ENCODE measurements around the gene PRELP. TPM values are rescaled to one million over a fixed set of nuclear protein-coding genes. Genes with fewer than 3 reads are reported as not detected.

PRELP gene
- total RNA-seq, 1 experiment from 2014 or later: not detected

GRCh38 chr1:203531063-203531462, 55.5 kb downstream of the PRELP start:
- Histone ChIP-seq H3K27me3 (ENCODE audit: low read length) (no peaks in the 10 kb centered on the region), H3K4me1 (ENCODE audit: insufficient read depth, low read length) (peaks cover 49% of the 10 kb centered on the region), H3K9me2 (replicated peaks; ENCODE audit: low read length) (no peaks in the 10 kb centered on the region), H3K9ac (ENCODE audit: low read length) (no peak overlapping the region), H3K9me3 (ENCODE audit: low read length) (no peaks in the 10 kb centered on the region), H4K20me1 (ENCODE audit: low read length) (no peaks in the 10 kb centered on the region), H3K4me3 (ENCODE audit: low read length) (no peak overlapping the region), H3F3A (ENCODE audit: low read length, unreplicated experiment) (peaks cover 5% of the 10 kb centered on the region), H2AFZ (ENCODE audit: low read length) (no peak overlapping the region), H3K36me3 (ENCODE audit: low read depth, low read length) (no peaks in the 10 kb centered on the region), H3K79me2 (ENCODE audit: low read length) (no peaks in the 10 kb centered on the region), H3K4me2 (ENCODE audit: low read length) (no peak overlapping the region), H3K27ac (ENCODE audit: low read length) (no peak overlapping the region)
- ATAC-seq (no peak), DNase-seq (no peak)
- TF ChIP-seq EZH2phosphoT487 (IDR thresholded peaks at IDR 0.05; ENCODE audit: borderline replicate concordance, low read length): no peak
- no peak for TF ChIP-seq CTCF (conservative IDR thresholded peaks at IDR 0.05; ENCODE audit: low read depth, low read length)
- no peak for TF ChIP-seq EZH2 (IDR thresholded peaks at IDR 0.05; ENCODE audit: low read length, unreplicated experiment)
- ChIA-PET POLR2A (ENCODE audit: unreplicated experiment) (interaction anchor here (0.6 kb wide), 2 partner anchors 59 to 225 kb away, joined by 3 to 5 read pairs; no protein-coding TSS in a partner anchor), CTCF (interaction anchor here (0.7 to 1.0 kb wide), 2 partner anchors 27 to 63 kb away, joined by 3 to 6 read pairs; no protein-coding TSS in a partner anchor)
- intact Hi-C loops (cut with micrococcal nuclease): loop anchor here (10.0 kb wide), 1 partner anchor 264 kb away; the partner anchor contains the start of genes ZBED6 and ZC3H11A
- no TSS peak for BruUV-seq (replicated peaks)

- no peak for DNase-seq
- H3K9me3 ChIP-seq (ENCODE audit: low read length): no peaks in the 10 kb centered on the region
- H2AFZ ChIP-seq (ENCODE audit: low read length): peak overlapping the region; percentile 47
- intact Hi-C loops (cut with micrococcal nuclease): loop anchor here (2.0 to 10.0 kb wide), 2 partner anchors 19 to 261 kb away; partner anchors contain the start of genes ZBED6 and ZC3H11A
- H3K79me2 ChIP-seq (ENCODE audit: low read length): no peaks in the 10 kb centered on the region
- POLR2A ChIA-PET (ENCODE audit: unreplicated experiment): interaction anchor here (1.0 kb wide), 1 partner anchor 158 kb away, joined by 3 read pairs; no protein-coding TSS in a partner anchor
- H4K20me1 ChIP-seq (ENCODE audit: low read length): no peaks in the 10 kb centered on the region
- peak overlapping the region; percentile 87 for H3K27ac ChIP-seq (ENCODE audit: low read length)
- no TSS peak for BruUV-seq (replicated peaks)
- peaks cover 11% of the 10 kb centered on the region for H3F3A ChIP-seq (ENCODE audit: low read length, unreplicated experiment)
- H3K4me3 ChIP-seq (ENCODE audit: low read length): peak overlapping the region; percentile 3; the same call in 1 of the 2 replicates
- no peak for ATAC-seq
- CTCF ChIA-PET: no interaction called here
- no peaks in the 10 kb centered on the region for H3K27me3 ChIP-seq (ENCODE audit: low read length)
- no peak for TF ChIP-seq CTCF (conservative IDR thresholded peaks at IDR 0.05; ENCODE audit: low read depth, low read length)
- no peak for TF ChIP-seq EZH2phosphoT487 (IDR thresholded peaks at IDR 0.05; ENCODE audit: borderline replicate concordance, low read length)
- TF ChIP-seq EZH2 (IDR thresholded peaks at IDR 0.05; ENCODE audit: low read length, unreplicated experiment): no peak
- no peaks in the 10 kb centered on the region for H3K36me3 ChIP-seq (ENCODE audit: low read depth, low read length)
- H3K4me1 ChIP-seq (ENCODE audit: insufficient read depth, low read length): peaks cover 63% of the 10 kb centered on the region
- peak overlapping the region; percentile 63 for H3K4me2 ChIP-seq (ENCODE audit: low read length)
- H3K9me2 ChIP-seq (replicated peaks; ENCODE audit: low read length): no peaks in the 10 kb centered on the region
- peak overlapping the region; percentile 16; the same call in 1 of the 2 replicates for H3K9ac ChIP-seq (ENCODE audit: low read length)
Observed at GRCh38 chr1:203534012-203534411, 58.4 kb downstream of the PRELP start.

- no TSS peak for BruUV-seq (replicated peaks)
- Histone ChIP-seq H4K20me1 (ENCODE audit: low read length) (no peaks in the 10 kb centered on the region), H3K9me3 (ENCODE audit: low read length) (no peaks in the 10 kb centered on the region), H3K36me3 (ENCODE audit: low read depth, low read length) (no peaks in the 10 kb centered on the region), H3K4me3 (ENCODE audit: low read length) (peak overlapping the region; percentile 3; the same call in 1 of the 2 replicates), H3K9me2 (replicated peaks; ENCODE audit: low read length) (no peaks in the 10 kb centered on the region), H3F3A (ENCODE audit: low read length, unreplicated experiment) (peaks cover 11% of the 10 kb centered on the region), H3K4me2 (ENCODE audit: low read length) (peak overlapping the region; percentile 63), H3K4me1 (ENCODE audit: insufficient read depth, low read length) (peaks cover 63% of the 10 kb centered on the region), H3K27me3 (ENCODE audit: low read length) (no peaks in the 10 kb centered on the region), H2AFZ (ENCODE audit: low read length) (peak overlapping the region; percentile 47), H3K27ac (ENCODE audit: low read length) (peak overlapping the region; percentile 87), H3K79me2 (ENCODE audit: low read length) (no peaks in the 10 kb centered on the region), H3K9ac (ENCODE audit: low read length) (peak overlapping the region; percentile 16; the same call in 1 of the 2 replicates)
- DNase-seq: peak; percentile 99
- intact Hi-C loops (cut with micrococcal nuclease): loop anchor here (2.0 to 10.0 kb wide), 2 partner anchors 20 to 260 kb away; partner anchors contain the start of genes ZBED6 and ZC3H11A
- TF ChIP-seq CTCF (conservative IDR thresholded peaks at IDR 0.05; ENCODE audit: low read depth, low read length) (no peak), EZH2phosphoT487 (IDR thresholded peaks at IDR 0.05; ENCODE audit: borderline replicate concordance, low read length) (no peak), EZH2 (IDR thresholded peaks at IDR 0.05; ENCODE audit: low read length, unreplicated experiment) (no peak)
- CTCF ChIA-PET: no interaction called here
- POLR2A ChIA-PET (ENCODE audit: unreplicated experiment): interaction anchor here (0.6 to 1.0 kb wide), 2 partner anchors 158 to 470 kb away, joined by 3 to 6 read pairs; no protein-coding TSS in a partner anchor
- ATAC-seq: peak; percentile 68
Observed at GRCh38 chr1:203534526-203534925, 58.9 kb downstream of the PRELP start.
